ENCODE results near the gene CSNK1G1. TPM values are rescaled to one million over a fixed set of nuclear protein-coding genes. Genes with fewer than 3 reads are reported as not detected.
A peak's percentile ranks its signal among the peaks of the same experiment; 100 is the strongest.
"Not testable (repeated sequence)": the region's sequence is repeated elsewhere in the genome, so short reads cannot be mapped to it uniquely, and the experiment has no call there.

Gene CSNK1G1
- total RNA-seq = 6.3 TPM
- long read RNA-seq, full-length matches to known transcripts = 6 of 12 reads
- long read RNA-seq, partial matches to known transcripts = 1 of 12 reads
- long read RNA-seq, other reads (novel, unspliced or antisense) = 5 of 12 reads

- Histone ChIP-seq H3K27me3 (ENCODE audit: low read depth) (no peaks in the 10 kb centered on the region), H3K4me3 (peak within 1 kb of the TSS; percentile 93), H3K36me3 (no peaks in the 10 kb centered on the region), H3K9me3 (replicated peaks) (no peaks in the 10 kb centered on the region), H3K4me1 (peaks cover 29% of the 10 kb centered on the region), H3K27ac (replicated peaks) (peak within 1 kb of the TSS; percentile 79)
- peak; percentile 48 for TF ChIP-seq CTCF (IDR thresholded peaks at IDR 0.05; ENCODE audit: borderline replicate concordance)
- intact Hi-C loops (cut with micrococcal nuclease) = no loop called here
- DNase-seq = peak; percentile 95
Measured at GRCh38 chr15:64355944-64356709, at the start of gene CSNK1G1. Gene CSNK1G1 (minus strand): TSS chr15:64356173. CDS start chr15:64300499, 55,674 bp downstream.

GRCh38 chr15:64400583-64400982 lies 44.6 kb upstream of the CSNK1G1 start:
- no peak for TF ChIP-seq CTCF (IDR thresholded peaks at IDR 0.05; ENCODE audit: borderline replicate concordance)
- intact Hi-C loops (cut with micrococcal nuclease) = no loop called here
- no peak for DNase-seq
- H3K9me3 ChIP-seq (replicated peaks) = no peaks in the 10 kb centered on the region
- no peak overlapping the region for H3K4me3 ChIP-seq
- peaks cover 3% of the 10 kb centered on the region for H3K4me1 ChIP-seq
- no peaks in the 10 kb centered on the region for H3K27me3 ChIP-seq (ENCODE audit: low read depth)
- H3K36me3 ChIP-seq = peaks cover 97% of the 10 kb centered on the region
- H3K27ac ChIP-seq (replicated peaks) = no peak overlapping the region

- H3K27me3 ChIP-seq (ENCODE audit: low read depth) = no peaks in the 10 kb centered on the region
- no peak for TF ChIP-seq CTCF (IDR thresholded peaks at IDR 0.05; ENCODE audit: borderline replicate concordance)
- H3K27ac ChIP-seq (replicated peaks) = peak overlapping the region; percentile 47
- peaks cover 3% of the 10 kb centered on the region for H3K4me1 ChIP-seq
- intact Hi-C loops (cut with micrococcal nuclease) = no loop called here
- H3K9me3 ChIP-seq (replicated peaks) = no peaks in the 10 kb centered on the region
- no peak overlapping the region for H3K4me3 ChIP-seq
- no peak for DNase-seq
- peaks cover 100% of the 10 kb centered on the region for H3K36me3 ChIP-seq
Measured at GRCh38 chr15:64398575-64398974, 42.6 kb upstream of the CSNK1G1 start.

- intact Hi-C loops (cut with micrococcal nuclease) = no loop called here
- no peak for TF ChIP-seq CTCF (IDR thresholded peaks at IDR 0.05; ENCODE audit: borderline replicate concordance)
- H3K27me3 ChIP-seq (ENCODE audit: low read depth) = no peaks in the 10 kb centered on the region
- H3K36me3 ChIP-seq = peaks cover 85% of the 10 kb centered on the region
- no peak overlapping the region for H3K4me3 ChIP-seq
- H3K9me3 ChIP-seq (replicated peaks) = no peaks in the 10 kb centered on the region
- H3K4me1 ChIP-seq = peaks cover 3% of the 10 kb centered on the region
- DNase-seq = no peak
- no peak overlapping the region for H3K27ac ChIP-seq (replicated peaks)
Measured at GRCh38 chr15:64396789-64397188, 40.8 kb upstream of the CSNK1G1 start.

GRCh38 chr15:64392471-64392870 lies 36.5 kb upstream of the CSNK1G1 start:
- H3K27me3 ChIP-seq (ENCODE audit: low read depth); H3K4me3 ChIP-seq; DNase-seq; H3K27ac ChIP-seq (replicated peaks); H3K9me3 ChIP-seq (replicated peaks); intact Hi-C loops (cut with micrococcal nuclease): not testable (repeated sequence)
- peaks cover 42% of the 10 kb centered on the region for H3K36me3 ChIP-seq
- H3K4me1 ChIP-seq = peaks cover 16% of the 10 kb centered on the region

- Histone ChIP-seq H3K36me3 (peaks cover 7% of the 10 kb centered on the region), H3K4me3 (peak overlapping the region; percentile 80), H3K27me3 (ENCODE audit: low read depth) (no peaks in the 10 kb centered on the region), H3K27ac (replicated peaks) (no peak overlapping the region), H3K9me3 (replicated peaks) (no peaks in the 10 kb centered on the region), H3K4me1 (peaks cover 25% of the 10 kb centered on the region)
- intact Hi-C loops (cut with micrococcal nuclease) = no loop called here
- no peak for DNase-seq
- TF ChIP-seq CTCF (IDR thresholded peaks at IDR 0.05; ENCODE audit: borderline replicate concordance) = no peak
Measured at GRCh38 chr15:64389036-64389435, 33.1 kb upstream of the CSNK1G1 start.
